Activated CD8-positive, alpha-beta T cell treated with anti-CD3 and anti-CD28 coated beads, Interleukin-2, amount 10 ng/mL, durations not matched to agents 7 days and 5 days (primary cell): ENCODE results near the gene EPB41L2. TPM values are rescaled to one million over a fixed set of nuclear protein-coding genes. Genes with fewer than 3 reads are reported as not detected.
"Not testable (repeated sequence)": the region's sequence is repeated elsewhere in the genome, so short reads cannot be mapped to it uniquely, and the experiment has no call there.

Experiments
- ATAC-seq: fragments of 150-1000 bp; cut with Tn5 transposase; one replicate; pipeline ENCODE4 v1.10.0; 2021; ENCODE audit warnings: moderate library complexity
- CTCF ChIA-PET: fragments of 350-600 bp; sonication (Branson Sonifier 250); formaldehyde crosslinking; loops from one replicate; lab custom pipeline; 2021; ENCODE audit warnings: antibody characterized with exemption; lab: Charles Lee
- POLR2A ChIA-PET: fragments of 350-600 bp; sonication (Branson Sonifier 250); formaldehyde crosslinking; loops from one replicate; lab custom pipeline; 2021; ENCODE audit warnings: antibody characterized with exemption; lab: Charles Lee
- DNase-seq: peaks from one replicate; pipeline ENCODE4 v3.0.0-alpha.2; 2020
- H3K27ac Mint-ChIP-seq: one replicate; pipeline ENCODE4 v1.8.0; 2021; ENCODE audit warnings: mild to moderate bottlenecking, mixed read lengths
- H3K27me3 Mint-ChIP-seq: one replicate; pipeline ENCODE4 v1.8.0; 2021; ENCODE audit warnings: low read depth, mixed read lengths
- H3K36me3 Mint-ChIP-seq: one replicate; pipeline ENCODE4 v1.8.0; 2021; ENCODE audit warnings: low read depth, mixed read lengths
- H3K4me1 Mint-ChIP-seq: one replicate; pipeline ENCODE4 v1.8.0; 2021; ENCODE audit warnings: low read depth, mixed read lengths
- H3K4me3 Mint-ChIP-seq: one replicate; pipeline ENCODE4 v1.8.0; 2021; ENCODE audit warnings: mild to moderate bottlenecking, mixed read lengths
- H3K9me3 Mint-ChIP-seq: one replicate; pipeline ENCODE4 v1.8.0; 2022; ENCODE audit warnings: mixed read lengths; ENCODE audit not compliant: insufficient read depth
- total RNA-seq, 2 experiments: library from RNA; stranded (reverse); gene quantifications; one replicate each; pipeline ENCODE4 v1.2.3, GENCODE V29; 2021

The EPB41L2 gene
- total RNA-seq, 2 experiments from 2014 or later, result 18.0 to 23.6 TPM

DNA sequence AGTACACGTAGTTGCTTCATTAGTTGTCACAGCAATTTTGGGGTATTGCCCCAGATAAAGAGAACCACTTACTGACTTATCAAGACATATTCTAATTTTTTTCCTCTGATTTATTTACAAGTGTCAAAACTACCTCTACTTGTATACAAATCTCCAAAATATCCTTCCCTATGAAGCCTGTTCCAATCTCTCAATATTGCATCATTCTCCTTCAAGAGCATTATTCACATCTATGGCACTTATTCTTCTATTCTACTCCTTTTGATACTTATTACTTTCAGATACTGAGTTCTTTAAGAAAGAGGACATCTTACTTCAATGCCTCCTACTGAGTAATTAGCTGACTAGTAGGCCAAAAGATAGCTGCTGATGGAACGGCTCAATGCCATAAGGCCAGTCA, 130.6 kb downstream of the EPB41L2 start:
- Mint-ChIP-seq H3K4me1 (no peaks in the 10 kb centered on the region), H3K9me3 (no peaks in the 10 kb centered on the region), H3K4me3 (no peak overlapping the region), H3K36me3 (no peaks in the 10 kb centered on the region), H3K27me3 (no peaks in the 10 kb centered on the region), H3K27ac (no peak overlapping the region)
- CTCF ChIA-PET, result no interaction called here
- DNase-seq (no peak), ATAC-seq (no peak)
- POLR2A ChIA-PET, result no interaction called here

DNA sequence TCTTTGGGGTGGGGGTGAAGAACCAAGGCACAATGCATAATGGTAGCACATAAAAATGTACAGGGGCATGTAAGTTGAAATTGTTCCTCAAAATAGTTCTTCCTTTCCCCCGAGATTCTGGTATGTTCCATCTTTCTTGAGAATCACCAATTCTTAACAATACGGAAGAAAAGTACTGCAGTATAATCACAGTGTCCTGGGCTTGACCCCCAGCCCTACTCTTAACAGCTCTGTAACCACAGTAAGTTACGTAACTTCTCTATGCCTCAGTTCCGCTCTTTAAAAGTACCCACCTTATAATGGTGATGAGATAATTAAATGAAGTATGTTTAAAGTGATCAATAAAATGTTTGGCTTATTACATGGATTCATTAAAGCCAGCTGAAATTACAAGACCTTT, 131.4 kb downstream of the EPB41L2 start:
- no peak for ATAC-seq
- ChIA-PET CTCF (no interaction called here), POLR2A (no interaction called here)
- Mint-ChIP-seq H3K9me3 (no peaks in the 10 kb centered on the region), H3K27ac (no peak overlapping the region), H3K4me1 (no peaks in the 10 kb centered on the region), H3K4me3 (no peak overlapping the region), H3K36me3 (no peaks in the 10 kb centered on the region), H3K27me3 (no peaks in the 10 kb centered on the region)
- no peak for DNase-seq

DNA sequence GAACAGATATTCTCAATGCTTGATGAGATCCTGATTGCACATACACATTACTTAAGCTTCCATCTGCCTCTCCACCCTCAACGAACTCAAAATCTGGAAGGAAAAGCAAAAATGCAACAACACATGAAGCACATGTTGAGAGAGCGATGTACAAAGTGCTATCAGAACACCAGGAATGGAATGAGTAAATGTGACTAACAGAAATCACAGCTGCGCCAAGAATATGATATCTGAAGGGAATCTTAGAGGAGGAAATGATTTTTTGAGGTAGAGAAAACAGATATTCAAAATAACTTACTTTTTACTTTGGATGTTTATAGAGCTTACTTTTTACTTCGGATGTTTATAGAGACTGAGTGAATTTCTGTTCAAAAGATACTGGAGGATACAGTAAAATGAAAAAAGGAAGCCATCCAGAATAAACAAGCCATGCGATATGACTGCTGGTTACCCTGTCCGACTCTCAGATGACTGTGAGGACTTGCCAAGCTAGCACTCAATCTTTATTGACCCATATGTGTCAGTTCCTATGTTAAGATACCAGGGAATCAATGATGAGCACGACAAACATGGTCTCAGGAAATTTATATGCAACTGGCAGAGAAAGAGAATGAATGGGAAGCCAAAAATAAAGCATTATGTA, 133.9 kb downstream of the EPB41L2 start:
- H3K27me3 Mint-ChIP-seq, result no peaks in the 10 kb centered on the region
- ATAC-seq (no peak), DNase-seq (no peak)
- H3K4me1 Mint-ChIP-seq, result no peaks in the 10 kb centered on the region
- CTCF ChIA-PET, result no interaction called here
- no peak overlapping the region for H3K27ac Mint-ChIP-seq
- no peaks in the 10 kb centered on the region for H3K36me3 Mint-ChIP-seq
- H3K9me3 Mint-ChIP-seq, result no peaks in the 10 kb centered on the region
- H3K4me3 Mint-ChIP-seq, result no peak overlapping the region
- POLR2A ChIA-PET, result no interaction called here

DNA sequence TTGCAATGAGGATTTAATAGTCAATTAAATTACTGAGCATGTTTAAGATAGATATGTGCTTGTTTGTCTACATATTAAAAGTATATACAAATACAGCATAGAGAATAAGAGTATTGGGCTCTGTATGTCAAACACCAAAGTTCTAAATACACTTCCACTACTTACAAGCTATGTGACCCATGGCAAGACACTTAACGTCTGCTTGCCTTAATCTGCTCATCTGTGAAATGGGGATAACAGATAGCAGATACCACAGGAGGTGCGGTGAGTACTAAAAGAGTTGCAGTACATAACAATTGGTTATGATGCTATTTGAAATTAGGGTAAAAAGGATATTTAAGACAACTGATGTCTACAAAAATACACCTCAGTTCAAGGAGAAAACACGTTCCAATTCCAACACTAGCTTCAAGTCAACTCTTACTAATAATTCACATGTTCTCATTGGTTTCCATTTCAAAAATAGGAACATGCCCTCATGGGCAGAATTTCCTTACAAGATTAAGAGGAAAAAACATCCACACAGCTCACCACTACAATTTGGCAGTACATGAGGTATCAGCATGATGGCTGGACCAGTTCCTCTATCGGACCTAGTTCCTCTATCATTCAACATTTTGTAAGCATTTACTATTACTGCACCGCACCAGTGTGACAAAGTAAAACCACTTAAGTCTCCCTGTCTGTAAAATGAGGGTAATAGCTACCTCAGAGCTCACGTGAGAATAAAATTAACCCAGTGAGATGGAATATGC, 134.7 kb downstream of the EPB41L2 start:
- Mint-ChIP-seq H3K36me3 (no peaks in the 10 kb centered on the region), H3K4me1 (no peaks in the 10 kb centered on the region), H3K27me3 (no peaks in the 10 kb centered on the region), H3K27ac (no peak overlapping the region), H3K9me3 (no peaks in the 10 kb centered on the region), H3K4me3 (no peak overlapping the region)
- ChIA-PET CTCF (no interaction called here), POLR2A (no interaction called here)
- ATAC-seq, result no peak
- DNase-seq, result no peak

DNA sequence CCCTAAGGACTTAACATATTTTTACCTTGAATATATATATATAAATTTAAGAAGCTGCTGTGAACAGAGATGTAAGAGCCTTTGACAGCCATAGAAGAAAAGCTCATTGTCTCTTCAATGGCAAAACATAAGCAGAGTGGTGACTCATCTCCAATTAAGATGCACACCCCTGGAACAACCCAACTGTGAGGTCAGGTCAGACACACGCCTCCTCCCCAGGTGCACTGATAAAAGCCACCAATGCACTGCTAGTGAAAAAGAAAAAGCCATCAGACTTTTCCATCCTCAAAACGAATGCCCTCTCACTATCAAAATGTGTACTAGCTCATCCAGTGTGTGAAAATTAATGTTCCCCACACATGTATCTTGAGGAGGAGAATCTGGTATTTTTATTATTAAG, 135.7 kb downstream of the EPB41L2 start:
- H3K27ac Mint-ChIP-seq, result no peak overlapping the region
- ATAC-seq (no peak), DNase-seq (no peak)
- ChIA-PET CTCF (no interaction called here), POLR2A (interaction anchor here (0.6 kb wide), 1 partner anchor 212 kb away, joined by 3 read pairs; no protein-coding TSS in a partner anchor)
- no peaks in the 10 kb centered on the region for H3K36me3 Mint-ChIP-seq
- no peaks in the 10 kb centered on the region for H3K27me3 Mint-ChIP-seq
- no peaks in the 10 kb centered on the region for H3K9me3 Mint-ChIP-seq
- H3K4me3 Mint-ChIP-seq, result no peak overlapping the region
- H3K4me1 Mint-ChIP-seq, result no peaks in the 10 kb centered on the region

DNA sequence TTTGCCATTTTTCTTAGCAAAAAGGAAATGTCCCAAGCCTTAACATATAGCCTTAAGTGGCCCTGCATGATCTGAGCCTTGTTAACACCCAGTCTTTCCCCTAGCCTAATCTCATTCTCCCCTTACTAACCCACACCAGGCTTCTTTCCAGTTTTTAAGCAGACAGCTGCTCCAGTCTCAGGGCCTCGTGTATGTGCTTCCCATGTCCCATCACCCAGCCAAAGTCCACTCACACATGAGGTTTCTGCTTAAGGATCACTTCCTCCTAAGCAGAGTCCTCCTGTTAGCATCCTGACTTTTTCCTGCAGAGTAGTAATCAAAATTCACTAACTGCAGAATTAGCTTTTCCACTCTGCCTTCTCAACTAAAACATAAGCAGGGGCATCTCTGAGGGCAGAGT, 139.7 kb downstream of the EPB41L2 start:
- no peak for ATAC-seq
- no peak overlapping the region for H3K27ac Mint-ChIP-seq
- H3K4me3 Mint-ChIP-seq, result no peak overlapping the region
- ChIA-PET CTCF (no interaction called here), POLR2A (no interaction called here)
- H3K27me3 Mint-ChIP-seq, result no peaks in the 10 kb centered on the region
- H3K36me3 Mint-ChIP-seq, result no peaks in the 10 kb centered on the region
- no peaks in the 10 kb centered on the region for H3K4me1 Mint-ChIP-seq
- DNase-seq, result no peak
- H3K9me3 Mint-ChIP-seq, result no peaks in the 10 kb centered on the region

DNA sequence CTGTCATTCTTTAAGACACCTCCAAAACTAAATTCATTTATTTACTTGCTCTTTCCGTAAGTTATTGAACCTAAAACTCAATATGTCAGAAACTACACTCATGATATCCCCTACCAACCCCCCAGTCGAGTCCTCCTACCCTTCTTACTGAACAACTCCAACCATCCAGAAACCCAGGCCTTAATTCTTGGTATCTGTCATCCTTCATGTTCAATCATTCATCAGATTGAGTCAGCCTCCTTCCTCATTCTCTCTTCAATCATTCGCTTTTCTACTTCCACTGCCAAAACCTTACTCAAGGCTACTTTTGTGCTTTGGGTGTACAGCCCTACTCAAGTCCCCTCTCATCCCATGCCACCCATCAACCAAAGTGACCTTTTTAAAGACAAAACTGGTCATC, 140.1 kb downstream of the EPB41L2 start:
- H3K27me3 Mint-ChIP-seq, result no peaks in the 10 kb centered on the region
- ChIA-PET CTCF (interaction anchor here (1.5 kb wide), 1 partner anchor 609 kb away, joined by 3 read pairs; no protein-coding TSS in a partner anchor), POLR2A (no interaction called here)
- no peak overlapping the region for H3K4me3 Mint-ChIP-seq
- no peak for DNase-seq
- no peaks in the 10 kb centered on the region for H3K36me3 Mint-ChIP-seq
- H3K9me3 Mint-ChIP-seq, result no peaks in the 10 kb centered on the region
- H3K27ac Mint-ChIP-seq, result no peak overlapping the region
- ATAC-seq, result no peak
- no peaks in the 10 kb centered on the region for H3K4me1 Mint-ChIP-seq

DNA sequence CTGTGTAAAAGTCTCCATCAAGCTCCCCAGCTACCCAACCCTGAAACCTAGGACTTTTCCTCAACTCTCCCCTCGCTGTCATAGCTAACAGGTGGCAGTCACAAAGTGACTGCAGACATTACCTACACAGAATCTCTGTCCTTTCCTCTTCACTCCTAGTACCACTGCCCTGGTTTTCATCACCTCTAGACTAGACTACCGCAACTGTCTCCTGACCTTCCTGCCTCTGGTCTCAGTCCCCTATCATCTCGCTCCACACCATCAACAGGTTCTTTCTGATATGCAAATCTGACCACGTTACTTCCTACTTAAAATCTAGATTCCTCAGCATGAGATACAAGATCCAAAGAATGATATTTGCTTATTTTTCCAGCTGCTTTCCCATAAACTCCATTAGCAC, 142.1 kb downstream of the EPB41L2 start:
- no peak overlapping the region for H3K27ac Mint-ChIP-seq
- ATAC-seq, result no peak
- peaks cover 2% of the 10 kb centered on the region for H3K27me3 Mint-ChIP-seq
- DNase-seq, result no peak
- H3K4me3 Mint-ChIP-seq, result no peak overlapping the region
- H3K9me3 Mint-ChIP-seq, result no peaks in the 10 kb centered on the region
- POLR2A ChIA-PET, result no interaction called here
- H3K36me3 Mint-ChIP-seq, result no peaks in the 10 kb centered on the region
- CTCF ChIA-PET, result no interaction called here
- H3K4me1 Mint-ChIP-seq, result no peaks in the 10 kb centered on the region

DNA sequence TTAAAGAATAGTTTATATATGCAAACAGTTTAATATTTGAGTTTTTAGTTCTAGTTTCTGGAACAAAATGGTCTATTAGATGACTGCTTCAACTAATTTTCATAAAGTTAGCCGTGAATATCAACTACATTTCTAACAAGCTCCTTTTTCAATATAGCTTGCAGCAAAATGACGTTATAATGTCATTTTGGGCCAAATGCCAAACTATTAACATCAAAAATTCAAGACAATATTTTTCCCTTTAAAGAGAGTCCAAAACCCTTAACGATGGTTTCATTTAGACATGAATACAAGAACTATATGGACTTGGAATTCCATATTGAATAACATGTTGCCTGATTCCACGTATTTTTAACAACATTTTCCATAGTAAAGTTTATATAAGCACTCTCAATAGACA, 144.9 kb downstream of the EPB41L2 start:
- no peak overlapping the region for H3K27ac Mint-ChIP-seq
- H3K4me1 Mint-ChIP-seq, result peaks cover 2% of the 10 kb centered on the region
- ChIA-PET POLR2A (no interaction called here), CTCF (no interaction called here)
- H3K36me3 Mint-ChIP-seq, result no peaks in the 10 kb centered on the region
- peaks cover 2% of the 10 kb centered on the region for H3K27me3 Mint-ChIP-seq
- no peaks in the 10 kb centered on the region for H3K9me3 Mint-ChIP-seq
- no peak for ATAC-seq
- H3K4me3 Mint-ChIP-seq, result no peak overlapping the region
- DNase-seq, result no peak

DNA sequence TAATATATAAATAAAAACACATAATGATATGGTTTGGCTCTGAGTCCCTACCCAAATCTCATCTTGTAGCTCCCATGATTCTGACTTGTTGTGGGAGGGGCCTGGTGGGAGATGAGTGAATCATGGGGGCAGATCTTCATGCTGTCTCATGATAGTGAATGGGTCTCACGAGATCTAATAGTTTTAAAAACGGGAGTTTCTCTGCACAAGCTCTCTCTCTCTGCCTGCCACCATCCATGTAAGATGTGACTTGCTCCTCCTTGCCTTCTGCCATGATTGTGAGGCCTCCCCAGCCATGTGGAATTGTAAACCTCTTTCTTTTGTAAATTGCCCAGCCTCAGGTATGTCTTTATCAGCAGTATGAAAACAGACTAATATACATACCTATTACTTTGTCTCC, 147.4 kb downstream of the EPB41L2 start:
- H3K27ac Mint-ChIP-seq, H3K27me3 Mint-ChIP-seq, H3K36me3 Mint-ChIP-seq, H3K9me3 Mint-ChIP-seq, DNase-seq, ATAC-seq, H3K4me3 Mint-ChIP-seq, CTCF ChIA-PET, POLR2A ChIA-PET: not testable (repeated sequence)
- H3K4me1 Mint-ChIP-seq, result peaks cover 10% of the 10 kb centered on the region

DNA sequence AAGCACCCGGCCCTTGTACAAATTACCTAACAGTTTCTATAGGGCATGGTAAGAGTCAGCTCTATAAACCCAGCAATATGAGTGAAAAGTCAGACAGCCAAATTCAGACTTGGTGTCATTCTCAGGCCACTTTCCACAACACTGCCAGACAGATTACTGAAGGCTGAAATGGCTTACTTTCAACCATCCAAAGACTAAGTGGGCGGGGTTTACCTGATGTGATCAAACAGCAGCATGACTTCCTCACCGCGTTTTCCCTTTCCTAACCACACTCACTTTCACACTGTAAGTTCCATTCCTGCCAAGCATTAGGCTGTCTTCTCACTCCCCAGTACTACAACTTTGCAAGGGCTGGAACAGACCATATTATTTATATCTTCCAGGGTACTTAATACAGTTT, 149.9 kb downstream of the EPB41L2 start:
- CTCF ChIA-PET, result no interaction called here
- Mint-ChIP-seq H3K27me3 (peaks cover 2% of the 10 kb centered on the region), H3K27ac (no peak overlapping the region), H3K4me3 (no peak overlapping the region), H3K36me3 (peaks cover 2% of the 10 kb centered on the region), H3K9me3 (no peaks in the 10 kb centered on the region), H3K4me1 (peaks cover 10% of the 10 kb centered on the region)
- POLR2A ChIA-PET, result no interaction called here
- peak; percentile 53 for DNase-seq
- peak; percentile 93 for ATAC-seq

DNA sequence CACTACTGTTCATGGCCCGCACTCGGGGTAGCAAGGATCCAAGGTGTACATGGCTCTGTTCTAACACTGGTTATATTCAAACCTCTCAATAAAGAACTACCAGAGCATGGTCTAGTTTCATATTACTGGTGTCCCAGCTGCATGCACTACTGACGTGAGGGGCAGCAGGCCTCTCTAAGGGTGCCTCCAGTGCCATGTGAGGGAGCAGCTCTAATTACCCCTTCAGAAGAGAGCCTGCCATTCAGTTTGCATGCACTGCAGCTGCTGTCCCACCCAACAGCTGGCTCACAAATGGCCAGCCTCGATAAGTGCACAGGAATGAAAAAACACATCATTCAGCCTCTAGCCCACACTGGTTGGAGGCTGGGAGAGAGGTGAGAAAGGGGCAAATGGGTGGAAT, 150.6 kb downstream of the EPB41L2 start:
- Mint-ChIP-seq H3K9me3 (no peaks in the 10 kb centered on the region), H3K4me3 (no peak overlapping the region), H3K27ac (no peak overlapping the region), H3K36me3 (peaks cover 2% of the 10 kb centered on the region), H3K27me3 (peaks cover 2% of the 10 kb centered on the region), H3K4me1 (peaks cover 10% of the 10 kb centered on the region)
- no peak for DNase-seq
- no peak for ATAC-seq
- ChIA-PET CTCF (no interaction called here), POLR2A (no interaction called here)
